HG02763 (cell line): Measurements from ENCODE around the gene NKPD1.
A peak's percentile ranks its signal among the peaks of the same experiment; 100 is the strongest.

Experiments used
- ATAC-seq: cut with Tn5 transposase; IDR thresholded peaks from one replicate; pipeline ENCODE4 v1.9.1; 2021; ENCODE audit warnings: mild to moderate bottlenecking, moderate library complexity; ENCODE audit not compliant: unreplicated experiment

The NKPD1 gene

DNA sequence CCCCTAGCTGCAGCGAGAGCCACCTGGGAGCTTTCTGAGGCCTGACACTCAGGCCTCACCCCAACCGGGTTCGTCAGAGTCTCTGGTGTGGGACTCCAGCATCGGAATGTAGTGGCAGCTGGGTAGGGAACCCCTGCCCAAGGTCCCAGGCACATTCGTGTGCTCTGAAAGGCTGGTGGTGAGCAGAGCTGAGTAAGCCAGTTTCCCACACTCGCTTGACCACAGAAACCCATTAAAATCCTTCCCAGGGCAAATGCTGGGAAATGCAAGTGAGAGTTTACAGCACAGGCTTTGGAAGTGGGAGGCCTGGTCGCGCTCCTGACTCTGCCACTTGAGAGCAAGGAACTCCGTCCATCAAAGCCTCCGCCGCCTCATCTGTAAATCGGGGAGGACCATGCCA is 13.0 kb upstream of the NKPD1 start:
- ATAC-seq, result no peak

DNA sequence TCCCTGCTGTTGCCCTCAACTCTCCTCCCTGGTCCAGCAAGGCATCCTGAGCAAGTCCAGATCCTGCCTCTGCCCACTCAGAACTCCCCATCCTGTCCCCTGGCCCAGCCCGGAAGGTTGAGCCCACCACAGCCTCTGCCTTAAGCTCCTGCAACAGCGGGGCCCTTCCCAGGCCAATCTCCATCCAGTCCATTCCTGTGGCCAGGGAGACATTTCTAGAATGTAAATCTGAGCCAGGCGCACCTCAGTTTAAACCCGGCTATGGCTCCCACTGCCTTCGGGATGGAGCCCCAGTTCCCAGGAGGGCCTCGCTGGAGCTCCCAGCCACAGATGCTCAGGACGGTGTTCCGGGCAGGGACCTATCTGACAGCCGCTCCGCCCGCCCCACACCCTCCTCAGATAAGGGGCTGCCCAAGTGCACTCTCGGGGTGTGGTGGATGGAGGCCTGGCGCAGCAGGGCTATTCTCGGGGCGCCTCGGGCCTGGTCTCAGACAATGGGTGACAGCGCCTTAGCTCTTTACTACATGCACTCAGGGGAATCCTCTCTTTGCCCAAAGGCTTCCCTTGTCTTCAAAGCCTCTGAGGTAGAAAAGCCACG is 11.9 kb upstream of the NKPD1 start:
- no peak for ATAC-seq

DNA sequence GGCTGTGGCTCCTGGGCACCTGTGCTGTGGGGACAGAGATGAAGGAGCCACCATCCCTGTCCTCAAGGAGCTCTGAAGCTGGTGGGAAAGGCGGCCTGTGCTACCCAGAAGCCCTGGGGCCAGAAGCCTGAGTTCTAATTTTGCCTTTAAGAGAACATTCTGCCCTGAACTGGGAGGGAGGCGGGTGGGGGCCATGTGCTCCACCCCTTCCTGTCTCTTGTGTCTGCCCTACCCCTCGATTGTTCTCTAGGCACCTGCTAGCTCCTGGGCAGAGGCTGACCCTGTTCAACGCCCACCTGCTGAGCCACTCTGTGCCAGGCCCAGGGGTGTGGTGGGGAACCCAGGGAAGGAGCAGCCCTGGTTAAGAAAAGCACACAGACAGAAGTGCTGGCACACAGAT is 11.4 kb upstream of the NKPD1 start:
- ATAC-seq, result no peak

DNA sequence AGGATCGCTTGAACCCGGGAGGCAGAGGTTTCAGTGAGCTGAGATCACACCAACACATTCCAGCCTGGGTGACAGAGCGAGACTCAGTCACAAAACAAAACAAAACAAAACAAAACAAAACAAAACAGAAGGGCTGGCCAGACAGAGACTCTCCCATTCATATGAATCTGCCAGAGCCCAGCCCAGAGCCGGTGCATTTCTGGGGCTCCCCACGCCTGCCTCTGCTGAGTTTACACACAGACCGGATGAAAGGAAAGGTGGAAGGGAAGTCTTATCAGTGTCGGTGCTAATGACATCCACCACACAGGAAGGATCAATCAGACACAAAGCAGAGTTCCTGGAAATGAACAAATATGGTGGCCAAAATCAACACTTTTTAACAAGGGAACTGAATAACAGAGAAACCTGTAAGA is 10.4 kb upstream of the NKPD1 start:
- no peak for ATAC-seq

GRCh38 chr19:45170146-45171106 is 9.6 kb upstream of the NKPD1 start:
- ATAC-seq, result no peak

DNA sequence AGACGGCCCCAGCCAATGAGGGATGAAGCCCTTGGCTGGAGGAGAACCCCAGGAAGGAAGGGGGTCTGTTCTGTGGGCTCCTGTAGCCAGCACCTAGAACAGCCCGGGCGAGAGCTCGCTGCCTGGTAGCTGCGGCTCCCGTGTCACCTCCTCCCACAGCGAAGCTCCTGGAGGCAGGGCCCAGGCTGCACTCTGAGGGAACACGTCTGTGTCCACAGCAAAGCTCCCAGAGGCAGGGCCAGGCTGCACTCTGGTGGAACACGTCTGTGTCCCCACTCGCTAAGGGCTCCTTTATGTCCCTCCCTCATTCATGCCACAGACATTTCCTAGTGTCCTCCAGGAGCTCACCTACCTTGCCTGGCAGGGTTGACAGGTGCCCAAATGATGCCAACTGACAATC is 8.8 kb upstream of the NKPD1 start:
- no peak for ATAC-seq

- ATAC-seq, result no peak
These were observed 8.1 kb upstream of the NKPD1 start for GRCh38 chr19:45168767-45169351.

- no peak for ATAC-seq
These were observed 6.0 kb upstream of the NKPD1 start for GRCh38 chr19:45166723-45167252.

DNA sequence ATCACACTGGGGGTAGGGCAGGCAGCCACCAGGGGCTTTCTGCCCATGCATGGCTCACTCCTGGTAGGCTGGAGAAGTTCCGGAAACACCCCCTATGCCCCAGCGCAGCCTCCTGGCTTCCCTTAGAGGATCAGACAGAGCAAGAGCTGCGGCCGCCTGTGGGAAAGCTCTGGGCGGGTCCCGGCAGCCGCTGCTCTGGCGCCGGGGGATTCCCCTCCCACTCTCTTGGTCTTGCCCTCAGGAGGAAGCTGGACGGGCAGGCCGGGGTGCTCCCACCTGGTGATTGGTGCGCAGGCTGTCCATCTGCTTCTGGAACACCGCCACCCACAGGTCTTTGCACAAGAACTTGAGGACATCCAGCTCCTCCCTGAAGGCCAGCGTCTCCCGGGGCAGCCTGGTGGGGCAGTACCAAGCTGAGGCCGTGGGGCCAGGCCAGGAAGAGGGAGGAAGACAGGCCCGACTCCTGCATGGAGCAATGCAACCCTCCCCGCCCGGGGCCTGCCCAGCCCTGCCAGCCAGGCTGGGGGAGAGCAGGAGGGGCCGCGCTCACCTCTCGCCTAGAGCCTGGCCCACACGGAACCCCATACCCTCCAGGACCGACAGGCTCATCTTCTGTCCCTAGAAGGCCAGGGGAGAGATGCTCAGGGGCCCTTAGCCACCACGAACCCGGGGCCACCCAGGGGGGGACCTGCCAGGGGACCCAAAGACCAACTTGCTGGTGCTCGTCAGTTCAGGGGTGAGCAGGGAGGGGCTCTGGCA is 4.0 kb upstream of the NKPD1 start:
- ATAC-seq, result peak; percentile 55

DNA sequence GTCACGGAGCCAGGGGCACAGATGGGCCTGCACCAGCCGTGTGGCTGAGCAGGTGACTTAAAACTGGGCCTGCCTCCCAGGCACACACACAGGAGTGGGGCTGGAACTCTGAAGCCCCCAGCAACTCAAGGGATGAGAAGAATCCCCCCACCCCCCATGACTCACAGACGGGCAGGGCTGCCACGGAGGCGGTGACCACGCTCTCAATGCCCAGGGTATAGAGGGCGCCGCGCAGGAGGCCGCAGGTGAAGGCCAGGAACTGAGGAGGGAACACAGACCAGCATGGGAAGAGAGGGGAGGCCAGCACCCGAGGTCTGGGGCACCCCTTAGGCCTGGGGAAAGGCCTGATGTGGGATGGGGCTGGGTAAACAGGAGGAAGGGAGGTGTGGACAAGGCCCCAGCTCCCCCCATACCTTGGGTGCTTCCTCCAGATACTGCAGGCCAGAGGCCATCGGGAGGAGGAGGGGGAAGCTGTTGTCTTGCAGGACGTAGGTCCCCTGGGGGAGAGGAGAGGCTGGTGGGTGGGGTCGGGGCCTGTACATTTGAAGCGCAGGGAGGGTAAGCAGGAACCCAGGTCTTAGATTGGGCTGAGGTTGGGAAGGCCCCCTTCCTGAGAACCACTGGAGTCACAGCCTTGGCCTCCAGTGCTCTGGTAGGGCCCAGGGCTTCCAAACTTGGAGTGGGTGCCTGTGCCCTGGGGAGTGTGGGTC is 3.1 kb upstream of the NKPD1 start:
- no peak for ATAC-seq

DNA sequence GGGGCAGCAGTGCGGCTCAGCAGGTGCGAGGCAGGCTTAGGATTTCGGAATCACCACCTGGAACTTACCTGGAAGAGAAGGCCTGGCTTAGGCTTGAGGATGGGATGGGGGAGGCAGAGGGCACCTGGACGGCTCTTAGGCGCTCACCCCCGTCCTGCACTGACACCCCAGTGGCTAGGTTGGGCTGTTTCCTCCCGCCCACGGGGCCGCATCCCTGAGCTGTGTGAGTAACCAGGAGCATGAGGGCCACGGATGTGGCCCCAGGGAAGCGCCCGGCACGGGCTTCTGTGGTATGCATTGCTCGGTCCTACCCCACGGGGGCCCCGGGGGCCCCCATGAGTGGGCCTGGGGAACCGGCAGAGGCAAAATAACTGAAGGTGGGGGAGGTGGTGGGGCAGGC is 2.4 kb upstream of the NKPD1 start:
- no peak for ATAC-seq

DNA sequence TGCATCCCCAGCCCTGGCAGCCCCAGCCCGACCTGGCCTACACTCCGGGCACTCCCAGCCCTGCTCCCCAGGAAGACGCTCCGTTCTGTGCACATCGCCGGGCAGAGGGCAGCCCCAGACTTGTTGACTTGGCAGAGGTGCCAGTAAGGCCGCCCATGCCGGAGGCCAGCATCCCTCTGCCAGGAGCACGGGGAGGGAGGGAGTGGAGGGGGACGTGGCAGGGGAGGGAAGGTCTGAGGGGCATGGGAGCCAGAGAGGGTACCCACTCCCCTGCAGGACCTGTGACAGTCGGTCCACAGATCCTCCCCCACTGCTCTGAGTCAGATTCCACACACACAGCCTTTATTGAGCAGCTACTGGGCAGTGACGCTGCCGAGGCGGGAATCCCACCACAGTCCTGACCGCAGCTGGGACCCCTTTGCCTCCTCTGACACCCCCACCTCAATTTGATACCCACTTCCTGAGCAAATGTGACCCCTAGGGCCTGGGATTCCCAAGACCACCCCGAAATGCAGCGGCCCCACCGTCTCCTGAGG is 1.9 kb upstream of the NKPD1 start:
- ATAC-seq, result no peak

- ATAC-seq, result no peak
These were observed 1.2 kb upstream of the NKPD1 start for GRCh38 chr19:45161738-45162607.

DNA sequence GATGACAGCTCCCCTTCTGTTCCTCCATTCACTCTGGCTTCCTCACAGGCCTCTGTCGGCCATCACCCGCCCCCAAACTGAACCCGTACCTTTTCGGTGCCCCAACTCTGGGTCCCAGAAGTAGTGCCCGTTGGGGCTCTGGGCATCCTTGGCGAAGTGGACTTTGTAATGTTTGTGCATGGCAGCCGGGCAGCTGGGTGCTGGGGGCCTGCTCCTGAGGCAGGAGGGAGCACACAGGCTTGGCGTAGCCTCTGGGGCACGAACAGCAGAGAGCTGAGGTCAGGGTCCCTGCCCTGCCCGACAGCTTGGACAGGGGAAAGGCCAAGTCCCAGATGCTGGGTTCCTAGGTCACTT is 834 bp downstream of the NKPD1 start:
- ATAC-seq, result no peak

DNA sequence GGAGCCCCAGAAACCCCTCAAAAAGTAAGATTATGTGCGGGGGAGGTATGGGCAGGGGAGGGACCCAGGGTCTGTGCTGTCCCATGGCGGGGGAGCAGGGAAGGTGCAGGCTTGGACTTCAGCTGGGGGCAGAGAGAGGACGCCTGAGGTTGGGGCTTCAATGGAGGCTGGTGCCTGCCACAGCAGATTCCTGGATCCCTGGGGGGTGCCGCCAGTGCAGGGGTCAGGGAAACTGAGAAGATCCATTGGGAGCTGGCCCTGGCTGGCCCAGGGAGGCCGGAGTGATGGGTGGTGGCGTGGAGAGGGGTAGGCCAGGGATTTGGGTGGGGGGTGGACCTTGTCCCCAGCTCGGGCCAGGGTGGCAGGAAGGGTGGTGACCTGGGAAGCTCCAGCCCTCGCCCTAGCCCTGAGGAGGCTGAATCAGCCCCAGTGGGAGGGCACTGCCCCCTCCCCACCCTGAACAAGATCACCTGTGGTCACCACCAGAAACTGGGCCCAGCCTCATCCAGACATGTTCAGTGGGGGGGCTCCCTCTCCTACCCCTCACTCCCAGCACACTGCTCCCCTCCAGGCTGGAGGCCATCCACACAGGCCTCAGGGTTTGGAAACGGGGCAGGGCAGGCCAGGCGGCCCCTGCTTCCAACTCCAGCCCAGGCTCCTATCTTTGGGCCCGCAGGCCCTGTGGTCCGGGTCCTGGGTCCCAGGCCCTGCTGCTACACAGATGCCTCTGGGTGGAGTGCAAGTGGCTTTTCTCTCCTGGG is 1.4 kb downstream of the NKPD1 start:
- no peak for ATAC-seq

- no peak for ATAC-seq
These were observed 2.1 kb downstream of the NKPD1 start for GRCh38 chr19:45158503-45159209.

- ATAC-seq, result no peak
These were observed 4.0 kb downstream of the NKPD1 start for GRCh38 chr19:45156751-45157150.
